RWPE1 (cell line): Measurements from ENCODE around the gene CNTNAP2.

Experiments
- CTCF ChIA-PET: fragments of 350-600 bp; sonication (Branson Sonifier 250); formaldehyde crosslinking; extraction: SDS; loops from one replicate; lab custom pipeline; 2021; lab: Yijun Ruan, JAX
- POLR2A ChIA-PET: fragments of 400-600 bp; formaldehyde crosslinking; extraction: SDS; loops from one replicate; lab custom pipeline; 2020; ENCODE audit warnings: antibody characterized with exemption; ENCODE audit not compliant: low non-redundant PET; lab: Yijun Ruan, JAX
- DNase-seq: peaks from one replicate; pipeline ENCODE4 v3.0.0; 2012; ENCODE audit warnings: low spot score
- H3K27ac ChIP-seq: fragments of 450-650 bp; 2 replicates; pipeline ENCODE4 v1.5.1; 2017
- CTCF ChIP-seq: fragments of 450-650 bp; conservative IDR thresholded peaks from 2 replicates; pipeline ENCODE4 v1.5.1; 2017; ENCODE audit warnings: low read depth, mild to moderate bottlenecking

CNTNAP2 gene

GRCh38 chr7:148245381-148245780 is 2128.8 kb downstream of the CNTNAP2 start:
- ChIA-PET POLR2A (interaction anchor here (0.5 kb wide), 1 partner anchor 382 kb away, joined by 4 read pairs; no protein-coding TSS in a partner anchor), CTCF (no interaction called here)
- TF ChIP-seq CTCF, result no peak
- no peak for DNase-seq
- no peak overlapping the region for H3K27ac ChIP-seq

DNA sequence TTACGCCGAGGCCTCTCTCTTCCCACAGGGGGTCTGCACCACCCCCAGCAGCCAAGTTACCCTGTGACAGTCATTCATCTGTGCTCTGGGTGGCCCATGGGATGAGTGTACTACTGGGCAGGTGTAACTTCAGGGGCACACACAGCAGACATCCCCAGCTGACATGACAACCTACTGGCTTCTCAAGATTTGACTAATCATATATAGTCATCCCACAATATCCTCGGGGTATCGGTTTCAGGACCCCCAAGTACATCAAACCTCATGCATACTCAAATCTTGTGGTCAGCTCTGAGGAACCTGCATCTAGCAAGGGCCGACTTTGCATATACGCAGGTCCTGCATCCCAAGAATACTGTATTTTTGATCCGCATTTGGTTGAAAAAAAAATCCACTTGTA is 2137.0 kb downstream of the CNTNAP2 start:
- POLR2A ChIA-PET, result no interaction called here
- no peak for TF ChIP-seq CTCF

GRCh38 chr7:148255333-148255732 is 2138.7 kb downstream of the CNTNAP2 start:
- TF ChIP-seq CTCF, result peak; percentile 44
- ChIA-PET CTCF (interaction anchor here (0.6 to 0.7 kb wide), 2 partner anchors 66 to 442 kb away, joined by 3 read pairs; no protein-coding TSS in a partner anchor), POLR2A (no interaction called here)
- DNase-seq, result no peak
- H3K27ac ChIP-seq, result no peak overlapping the region

More for the DNA sequence above, 2137.0 kb downstream of the CNTNAP2 start:
- CTCF ChIA-PET, result no interaction called here
- DNase-seq, result no peak
- no peak overlapping the region for H3K27ac ChIP-seq

DNA sequence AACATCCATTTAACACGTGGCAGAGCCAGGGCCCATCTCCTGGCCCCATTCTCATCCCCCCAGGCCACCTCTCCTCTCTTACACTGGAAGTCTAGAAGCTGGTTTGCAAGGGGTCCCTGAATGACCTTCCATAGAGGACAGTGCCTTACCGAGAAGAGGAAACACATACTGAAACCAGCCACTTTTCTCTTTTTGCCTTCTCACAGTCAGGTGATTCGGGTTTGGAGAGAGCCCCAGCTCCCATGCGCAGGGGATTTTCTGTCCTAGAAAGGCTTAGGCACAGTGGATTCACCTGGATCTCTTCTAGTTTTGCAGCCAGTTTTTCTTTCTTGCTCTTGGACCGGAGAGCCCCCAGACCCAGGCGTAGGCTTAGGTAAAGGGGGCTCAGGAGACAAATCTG is 2139.8 kb downstream of the CNTNAP2 start:
- ChIA-PET POLR2A (no interaction called here), CTCF (no interaction called here)
- H3K27ac ChIP-seq, result no peak overlapping the region
- no peak for DNase-seq
- TF ChIP-seq CTCF, result no peak

DNA sequence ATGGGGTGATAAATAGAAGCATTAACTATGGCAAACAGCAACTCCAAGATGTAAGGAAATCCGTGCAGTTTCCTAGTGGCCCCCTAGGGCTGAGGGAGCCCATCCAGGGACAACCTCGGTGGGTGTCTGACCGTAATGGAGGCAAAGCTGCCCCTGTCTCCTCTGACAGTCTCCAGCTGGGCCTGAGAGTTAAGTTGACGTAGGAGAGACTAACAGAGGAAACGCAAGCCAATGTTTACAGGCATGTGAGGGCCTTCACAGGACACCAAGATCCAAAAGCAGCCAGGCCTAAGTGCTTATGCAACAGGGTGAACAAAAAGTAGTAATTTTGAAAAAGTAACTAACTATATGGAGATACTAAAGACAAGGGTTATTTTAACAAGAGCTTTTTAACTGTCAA is 2144.0 kb downstream of the CNTNAP2 start:
- no peak for DNase-seq
- ChIA-PET POLR2A (no interaction called here), CTCF (no interaction called here)
- TF ChIP-seq CTCF, result no peak
- H3K27ac ChIP-seq, result no peak overlapping the region

GRCh38 chr7:148261523-148261922 is 2144.9 kb downstream of the CNTNAP2 start:
- no peak overlapping the region for H3K27ac ChIP-seq
- ChIA-PET POLR2A (no interaction called here), CTCF (no interaction called here)
- TF ChIP-seq CTCF, result no peak
- no peak for DNase-seq
